GM12874 (cell line): ENCODE measurements around the gene DSCAM.

Experiments
- TF ChIP-seq, protein P1 (sequence below): IDR thresholded peaks from 2 replicates; pipeline ENCODE4 v1.5.1; 2011; ENCODE audit warnings: low read depth, mild to moderate bottlenecking, control low read depth, low read length, moderate library complexity; ENCODE audit not compliant: insufficient read depth

DSCAM gene

DNA sequence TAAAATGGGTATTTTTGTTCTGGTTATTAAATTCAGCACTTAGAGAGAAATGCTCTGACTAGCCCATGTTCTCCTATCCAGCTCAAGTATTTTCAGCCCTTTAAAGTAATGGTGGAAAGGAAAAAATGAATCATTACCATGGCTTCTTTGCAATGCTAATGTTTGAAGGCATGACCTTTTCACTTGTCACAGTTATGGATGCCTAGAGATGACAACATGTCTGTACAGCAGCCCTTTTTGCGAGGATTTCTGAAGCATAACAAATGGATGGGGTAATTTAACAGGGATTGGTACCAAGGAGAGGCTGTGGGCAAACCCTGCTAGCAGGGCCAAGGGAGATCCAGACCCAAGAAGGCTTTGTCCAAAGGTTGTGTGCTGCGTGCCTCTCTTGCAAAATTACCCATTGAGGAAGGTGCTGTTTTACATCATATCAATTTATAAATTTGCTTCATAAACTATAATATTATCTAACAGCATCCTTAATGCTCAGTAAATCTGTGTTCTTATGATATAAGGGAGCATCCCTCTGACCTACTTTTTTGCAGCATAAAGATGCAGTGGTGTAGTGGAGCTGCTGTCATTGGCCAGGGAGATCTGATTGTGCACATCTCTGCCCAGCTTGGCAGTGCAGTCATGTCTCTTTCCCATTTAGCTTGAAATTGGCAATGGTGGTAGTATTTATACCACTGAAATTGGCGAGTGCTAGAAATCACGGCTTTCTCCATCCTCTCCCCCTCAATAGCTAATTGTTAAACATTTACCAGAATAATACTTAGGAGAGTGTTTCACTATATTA, 652.6 kb downstream of the DSCAM start:
- TF ChIP-seq, protein P1, sequence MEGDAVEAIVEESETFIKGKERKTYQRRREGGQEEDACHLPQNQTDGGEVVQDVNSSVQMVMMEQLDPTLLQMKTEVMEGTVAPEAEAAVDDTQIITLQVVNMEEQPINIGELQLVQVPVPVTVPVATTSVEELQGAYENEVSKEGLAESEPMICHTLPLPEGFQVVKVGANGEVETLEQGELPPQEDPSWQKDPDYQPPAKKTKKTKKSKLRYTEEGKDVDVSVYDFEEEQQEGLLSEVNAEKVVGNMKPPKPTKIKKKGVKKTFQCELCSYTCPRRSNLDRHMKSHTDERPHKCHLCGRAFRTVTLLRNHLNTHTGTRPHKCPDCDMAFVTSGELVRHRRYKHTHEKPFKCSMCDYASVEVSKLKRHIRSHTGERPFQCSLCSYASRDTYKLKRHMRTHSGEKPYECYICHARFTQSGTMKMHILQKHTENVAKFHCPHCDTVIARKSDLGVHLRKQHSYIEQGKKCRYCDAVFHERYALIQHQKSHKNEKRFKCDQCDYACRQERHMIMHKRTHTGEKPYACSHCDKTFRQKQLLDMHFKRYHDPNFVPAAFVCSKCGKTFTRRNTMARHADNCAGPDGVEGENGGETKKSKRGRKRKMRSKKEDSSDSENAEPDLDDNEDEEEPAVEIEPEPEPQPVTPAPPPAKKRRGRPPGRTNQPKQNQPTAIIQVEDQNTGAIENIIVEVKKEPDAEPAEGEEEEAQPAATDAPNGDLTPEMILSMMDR, result no peak

DNA sequence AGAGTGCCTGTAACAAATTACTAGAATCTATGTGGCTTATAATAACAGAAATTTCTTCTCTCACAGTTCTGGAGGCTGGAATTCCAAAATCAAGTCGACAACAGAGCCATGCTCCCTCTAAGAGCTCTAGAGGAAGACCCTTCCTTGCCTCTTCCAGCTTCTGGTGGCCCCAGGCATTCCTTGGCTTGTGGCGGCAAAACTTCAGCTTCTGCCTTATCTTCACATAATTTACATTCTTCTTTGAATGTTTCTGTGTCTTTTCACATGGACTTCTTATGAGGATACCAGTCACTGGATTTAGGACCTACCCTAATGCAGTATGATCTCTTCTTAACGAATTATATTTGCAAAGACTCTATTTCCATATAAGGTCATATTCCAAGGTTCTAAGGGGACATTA, 655.3 kb downstream of the DSCAM start:
- TF ChIP-seq, protein P1, result no peak

DNA sequence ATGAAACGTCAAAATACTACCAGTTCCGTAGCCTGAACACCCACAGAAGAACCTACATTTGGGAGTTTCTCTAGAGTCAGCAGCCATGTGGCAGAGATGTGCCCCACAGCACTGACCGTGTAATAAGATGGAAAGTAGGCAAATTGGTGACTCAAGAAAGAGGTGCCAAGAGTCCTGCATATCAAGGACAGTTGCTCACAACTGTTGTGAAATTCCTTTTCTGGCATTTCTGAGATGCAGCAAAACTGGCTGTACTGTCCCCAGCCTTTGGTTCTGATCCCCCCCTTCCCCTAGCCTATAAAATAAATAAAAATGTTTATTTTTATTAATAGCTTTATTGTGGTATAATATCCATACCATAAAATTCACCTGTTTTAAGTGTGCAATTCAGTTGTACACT, 655.8 kb downstream of the DSCAM start:
- TF ChIP-seq, protein P1, result no peak

DNA sequence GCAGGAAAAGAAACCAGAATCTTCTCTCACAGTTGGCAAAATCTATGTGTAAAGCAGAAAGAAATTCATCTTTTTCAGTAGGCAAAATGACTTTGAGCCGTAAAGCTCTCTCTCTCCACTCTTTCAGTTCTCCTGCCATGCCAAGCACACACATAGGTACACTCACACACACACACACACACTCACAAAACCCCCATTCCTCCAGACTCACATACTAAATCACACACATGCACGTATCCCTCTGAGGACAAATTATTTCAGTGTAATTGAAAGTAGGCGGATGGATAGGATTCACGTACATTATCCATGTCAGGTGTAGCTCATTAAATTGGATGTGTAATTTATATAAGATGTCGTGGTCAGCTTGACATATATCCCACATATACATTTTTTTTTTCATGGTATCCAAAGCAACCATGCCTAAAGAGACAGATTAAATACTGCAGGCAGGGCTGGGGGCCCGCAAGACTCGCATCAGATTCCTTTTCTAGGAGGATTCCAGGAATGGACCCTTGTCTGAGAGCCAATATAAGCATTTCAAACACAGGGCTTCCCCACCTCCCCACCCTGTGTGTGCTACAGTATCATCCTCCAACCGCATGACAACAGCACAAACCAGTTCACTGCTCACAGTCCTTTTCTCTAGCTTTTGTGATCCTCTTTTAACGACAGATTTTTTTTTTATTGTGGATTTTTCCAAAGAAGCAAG, 658.9 kb downstream of the DSCAM start:
- TF ChIP-seq, protein P1, result no peak

DNA sequence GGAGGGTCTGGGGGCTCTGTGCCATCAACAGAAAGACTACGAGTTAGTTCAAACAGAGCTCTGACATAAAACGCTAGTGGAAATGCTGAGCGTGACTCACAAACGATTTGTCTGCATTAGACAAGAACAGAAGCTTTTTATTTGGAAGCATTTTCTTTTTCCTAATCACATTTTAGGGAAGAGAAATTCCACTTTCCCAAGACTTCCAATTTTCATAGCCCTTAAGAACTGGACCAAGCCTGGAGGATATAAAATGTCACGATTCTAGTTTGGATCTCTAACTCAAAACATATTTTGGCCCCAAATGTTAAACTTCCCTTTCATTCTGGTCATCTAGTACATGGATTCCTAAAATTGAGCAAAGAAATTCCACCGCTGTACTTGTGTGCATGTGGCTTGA, 659.7 kb downstream of the DSCAM start:
- TF ChIP-seq, protein P1, result no peak

DNA sequence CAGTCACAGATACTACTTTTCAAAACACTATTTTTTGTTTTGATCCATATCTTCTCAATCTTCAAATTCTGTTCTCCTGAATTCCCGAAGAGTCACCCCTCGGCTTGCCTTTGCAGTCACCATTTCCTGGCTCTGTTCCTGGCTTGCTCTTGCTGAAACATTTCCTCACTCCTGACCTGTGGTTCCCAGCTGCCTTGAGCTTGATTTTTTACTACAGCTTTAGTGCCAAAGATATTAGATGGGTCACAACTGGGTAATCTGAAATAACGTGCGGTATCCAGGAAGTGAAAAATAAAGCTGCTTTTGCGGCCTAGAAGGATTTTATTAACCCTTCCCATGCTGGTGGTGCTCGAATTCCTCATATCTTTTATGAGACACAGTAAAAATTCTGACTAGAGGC, 660.9 kb downstream of the DSCAM start:
- TF ChIP-seq, protein P1, result no peak

DNA sequence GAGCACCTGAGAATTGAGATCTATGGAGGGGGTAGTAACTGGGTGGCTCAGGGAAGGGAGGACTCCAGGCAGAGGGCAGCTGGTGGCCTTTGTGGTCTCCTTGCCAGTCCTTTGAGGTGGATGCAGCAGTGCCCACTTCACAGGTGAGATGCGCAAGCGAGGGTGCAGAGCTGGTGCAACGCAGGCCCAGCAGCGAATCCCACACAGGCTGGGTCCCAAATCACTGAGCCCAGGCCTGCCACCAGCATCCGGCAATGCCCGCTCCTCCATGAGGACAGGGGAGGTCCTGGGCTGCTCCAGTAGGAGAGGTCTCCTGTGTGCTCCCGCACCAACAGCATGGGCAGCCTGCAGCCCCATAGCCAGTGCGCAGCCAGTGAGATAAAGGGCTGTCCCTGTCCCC, 661.8 kb downstream of the DSCAM start:
- TF ChIP-seq, protein P1, result no peak
